Measurements from ENCODE around the gene EZR. TPM values are rescaled to one million over a fixed set of nuclear protein-coding genes. Genes with fewer than 3 reads are reported as not detected.

The EZR gene
- total and polyA plus RNA-seq, 2 of the 13 experiments (the other 11 are each of a cell fraction or from before 2014, with no cell fraction given) = 34.7 to 60.3 TPM

- TF ChIP-seq, protein P1, sequence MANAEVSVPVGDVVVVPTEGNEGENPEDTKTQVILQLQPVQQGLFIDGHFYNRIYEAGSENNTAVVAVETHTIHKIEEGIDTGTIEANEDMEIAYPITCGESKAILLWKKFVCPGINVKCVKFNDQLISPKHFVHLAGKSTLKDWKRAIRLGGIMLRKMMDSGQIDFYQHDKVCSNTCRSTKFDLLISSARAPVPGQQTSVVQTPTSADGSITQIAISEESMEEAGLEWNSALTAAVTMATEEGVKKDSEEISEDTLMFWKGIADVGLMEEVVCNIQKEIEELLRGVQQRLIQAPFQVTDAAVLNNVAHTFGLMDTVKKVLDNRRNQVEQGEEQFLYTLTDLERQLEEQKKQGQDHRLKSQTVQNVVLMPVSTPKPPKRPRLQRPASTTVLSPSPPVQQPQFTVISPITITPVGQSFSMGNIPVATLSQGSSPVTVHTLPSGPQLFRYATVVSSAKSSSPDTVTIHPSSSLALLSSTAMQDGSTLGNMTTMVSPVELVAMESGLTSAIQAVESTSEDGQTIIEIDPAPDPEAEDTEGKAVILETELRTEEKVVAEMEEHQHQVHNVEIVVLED (CRISPR knock-in tag; IDR thresholded peaks at IDR 0.05; ENCODE audit: borderline replicate concordance) = no peak
- TF ChIP-seq ZNF891 (CRISPR knock-in tag; IDR thresholded peaks at IDR 0.05) (no peak), ZNF557 (CRISPR knock-in tag; IDR thresholded peaks at IDR 0.05) (no peak), ZNF737 (CRISPR knock-in tag; IDR thresholded peaks at IDR 0.05; ENCODE audit: borderline replicate concordance) (no peak), MATR3 (CRISPR knock-in tag; IDR thresholded peaks at IDR 0.05) (no peak), YEATS2 (CRISPR knock-in tag; IDR thresholded peaks at IDR 0.05; ENCODE audit: borderline replicate concordance) (peak; percentile 33; the same call in 1 of the 2 replicates), REXO4 (CRISPR knock-in tag; IDR thresholded peaks at IDR 0.05; ENCODE audit: borderline replicate concordance) (no peak), SNRNP70 (IDR thresholded peaks at IDR 0.05; ENCODE audit: low read depth, low read length) (no peak), YY1 (IDR thresholded peaks at IDR 0.05; ENCODE audit: insufficient read depth, insufficient replicate concordance, low read depth, low read length) (no peak), PTBP1 (IDR thresholded peaks at IDR 0.05; ENCODE audit: low read depth, low read length, poor library complexity, severe bottlenecking) (no peak), EP300 (IDR thresholded peaks at IDR 0.05; ENCODE audit: low read depth in 2 of 2, low read length in 2 of 2) (peak in 1 of 2 experiments; percentile 46; a peak in 1 of 4 replicates), EP300 (CRISPR knock-in tag; IDR thresholded peaks at IDR 0.05; ENCODE audit: borderline replicate concordance) (no peak)
- TF ChIP-seq, protein P2, sequence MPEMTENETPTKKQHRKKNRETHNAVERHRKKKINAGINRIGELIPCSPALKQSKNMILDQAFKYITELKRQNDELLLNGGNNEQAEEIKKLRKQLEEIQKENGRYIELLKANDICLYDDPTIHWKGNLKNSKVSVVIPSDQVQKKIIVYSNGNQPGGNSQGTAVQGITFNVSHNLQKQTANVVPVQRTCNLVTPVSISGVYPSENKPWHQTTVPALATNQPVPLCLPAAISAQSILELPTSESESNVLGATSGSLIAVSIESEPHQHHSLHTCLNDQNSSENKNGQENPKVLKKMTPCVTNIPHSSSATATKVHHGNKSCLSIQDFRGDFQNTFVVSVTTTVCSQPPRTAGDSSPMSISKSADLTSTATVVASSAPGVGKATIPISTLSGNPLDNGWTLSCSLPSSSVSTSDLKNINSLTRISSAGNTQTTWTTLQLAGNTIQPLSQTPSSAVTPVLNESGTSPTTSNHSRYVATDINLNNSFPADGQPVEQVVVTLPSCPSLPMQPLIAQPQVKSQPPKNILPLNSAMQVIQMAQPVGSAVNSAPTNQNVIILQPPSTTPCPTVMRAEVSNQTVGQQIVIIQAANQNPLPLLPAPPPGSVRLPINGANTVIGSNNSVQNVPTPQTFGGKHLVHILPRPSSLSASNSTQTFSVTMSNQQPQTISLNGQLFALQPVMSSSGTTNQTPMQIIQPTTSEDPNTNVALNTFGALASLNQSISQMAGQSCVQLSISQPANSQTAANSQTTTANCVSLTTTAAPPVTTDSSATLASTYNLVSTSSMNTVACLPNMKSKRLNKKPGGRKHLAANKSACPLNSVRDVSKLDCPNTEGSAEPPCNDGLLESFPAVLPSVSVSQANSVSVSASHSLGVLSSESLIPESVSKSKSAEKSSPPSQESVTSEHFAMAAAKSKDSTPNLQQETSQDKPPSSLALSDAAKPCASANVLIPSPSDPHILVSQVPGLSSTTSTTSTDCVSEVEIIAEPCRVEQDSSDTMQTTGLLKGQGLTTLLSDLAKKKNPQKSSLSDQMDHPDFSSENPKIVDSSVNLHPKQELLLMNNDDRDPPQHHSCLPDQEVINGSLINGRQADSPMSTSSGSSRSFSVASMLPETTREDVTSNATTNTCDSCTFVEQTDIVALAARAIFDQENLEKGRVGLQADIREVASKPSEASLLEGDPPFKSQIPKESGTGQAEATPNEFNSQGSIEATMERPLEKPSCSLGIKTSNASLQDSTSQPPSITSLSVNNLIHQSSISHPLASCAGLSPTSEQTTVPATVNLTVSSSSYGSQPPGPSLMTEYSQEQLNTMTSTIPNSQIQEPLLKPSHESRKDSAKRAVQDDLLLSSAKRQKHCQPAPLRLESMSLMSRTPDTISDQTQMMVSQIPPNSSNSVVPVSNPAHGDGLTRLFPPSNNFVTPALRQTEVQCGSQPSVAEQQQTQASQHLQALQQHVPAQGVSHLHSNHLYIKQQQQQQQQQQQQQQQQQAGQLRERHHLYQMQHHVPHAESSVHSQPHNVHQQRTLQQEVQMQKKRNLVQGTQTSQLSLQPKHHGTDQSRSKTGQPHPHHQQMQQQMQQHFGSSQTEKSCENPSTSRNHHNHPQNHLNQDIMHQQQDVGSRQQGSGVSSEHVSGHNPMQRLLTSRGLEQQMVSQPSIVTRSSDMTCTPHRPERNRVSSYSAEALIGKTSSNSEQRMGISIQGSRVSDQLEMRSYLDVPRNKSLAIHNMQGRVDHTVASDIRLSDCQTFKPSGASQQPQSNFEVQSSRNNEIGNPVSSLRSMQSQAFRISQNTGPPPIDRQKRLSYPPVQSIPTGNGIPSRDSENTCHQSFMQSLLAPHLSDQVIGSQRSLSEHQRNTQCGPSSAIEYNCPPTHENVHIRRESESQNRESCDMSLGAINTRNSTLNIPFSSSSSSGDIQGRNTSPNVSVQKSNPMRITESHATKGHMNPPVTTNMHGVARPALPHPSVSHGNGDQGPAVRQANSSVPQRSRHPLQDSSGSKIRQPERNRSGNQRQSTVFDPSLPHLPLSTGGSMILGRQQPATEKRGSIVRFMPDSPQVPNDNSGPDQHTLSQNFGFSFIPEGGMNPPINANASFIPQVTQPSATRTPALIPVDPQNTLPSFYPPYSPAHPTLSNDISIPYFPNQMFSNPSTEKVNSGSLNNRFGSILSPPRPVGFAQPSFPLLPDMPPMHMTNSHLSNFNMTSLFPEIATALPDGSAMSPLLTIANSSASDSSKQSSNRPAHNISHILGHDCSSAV (CRISPR knock-in tag; IDR thresholded peaks at IDR 0.05; ENCODE audit: borderline replicate concordance) = no peak
- TF ChIP-seq, protein P3, sequence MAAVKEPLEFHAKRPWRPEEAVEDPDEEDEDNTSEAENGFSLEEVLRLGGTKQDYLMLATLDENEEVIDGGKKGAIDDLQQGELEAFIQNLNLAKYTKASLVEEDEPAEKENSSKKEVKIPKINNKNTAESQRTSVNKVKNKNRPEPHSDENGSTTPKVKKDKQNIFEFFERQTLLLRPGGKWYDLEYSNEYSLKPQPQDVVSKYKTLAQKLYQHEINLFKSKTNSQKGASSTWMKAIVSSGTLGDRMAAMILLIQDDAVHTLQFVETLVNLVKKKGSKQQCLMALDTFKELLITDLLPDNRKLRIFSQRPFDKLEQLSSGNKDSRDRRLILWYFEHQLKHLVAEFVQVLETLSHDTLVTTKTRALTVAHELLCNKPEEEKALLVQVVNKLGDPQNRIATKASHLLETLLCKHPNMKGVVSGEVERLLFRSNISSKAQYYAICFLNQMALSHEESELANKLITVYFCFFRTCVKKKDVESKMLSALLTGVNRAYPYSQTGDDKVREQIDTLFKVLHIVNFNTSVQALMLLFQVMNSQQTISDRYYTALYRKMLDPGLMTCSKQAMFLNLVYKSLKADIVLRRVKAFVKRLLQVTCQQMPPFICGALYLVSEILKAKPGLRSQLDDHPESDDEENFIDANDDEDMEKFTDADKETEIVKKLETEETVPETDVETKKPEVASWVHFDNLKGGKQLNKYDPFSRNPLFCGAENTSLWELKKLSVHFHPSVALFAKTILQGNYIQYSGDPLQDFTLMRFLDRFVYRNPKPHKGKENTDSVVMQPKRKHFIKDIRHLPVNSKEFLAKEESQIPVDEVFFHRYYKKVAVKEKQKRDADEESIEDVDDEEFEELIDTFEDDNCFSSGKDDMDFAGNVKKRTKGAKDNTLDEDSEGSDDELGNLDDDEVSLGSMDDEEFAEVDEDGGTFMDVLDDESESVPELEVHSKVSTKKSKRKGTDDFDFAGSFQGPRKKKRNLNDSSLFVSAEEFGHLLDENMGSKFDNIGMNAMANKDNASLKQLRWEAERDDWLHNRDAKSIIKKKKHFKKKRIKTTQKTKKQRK (IDR thresholded peaks at IDR 0.05; ENCODE audit: low read length) = no peak
Observed at GRCh38 chr6:158799051-158799792, 19.9 kb downstream of the EZR start (continued).
